SK-N-SH (cell line): ENCODE results near the gene ZNF107.

Experiments
- CHD2 ChIP-seq: fragments of 150-350 bp; IDR thresholded peaks from 2 replicates; pipeline ENCODE4 v1.6.1; 2018; ENCODE audit warnings: low read length; ENCODE audit not compliant: partially characterized antibody
- CTCF ChIP-seq: fragments of 200-600 bp; sonication (generic); IDR thresholded peaks from 2 replicates; pipeline ENCODE4 v1.6.1; 2017; ENCODE audit warnings: antibody characterized with exemption, mild to moderate bottlenecking, moderate library complexity
- EP300 ChIP-seq, 2 experiments: IDR thresholded peaks; 2 replicates each; pipeline versions ENCODE4 v1.4.0 to v1.6.1; 2012; ENCODE audit warnings: borderline replicate concordance in 1 of 2, low read depth in 1 of 2, low read length in 1 of 2
- EZH2phosphoT487 ChIP-seq: fragments of 200-600 bp; sonication (generic); IDR thresholded peaks from 2 replicates; pipeline ENCODE4 v1.6.1; 2017; ENCODE audit warnings: low read depth, mixed run types, mild to moderate bottlenecking, antibody characterized with exemption, moderate library complexity, borderline replicate concordance
- FOSL2 ChIP-seq: IDR thresholded peaks from 2 replicates; pipeline ENCODE4 v1.4.0; 2012; ENCODE audit warnings: low read depth, mild to moderate bottlenecking, moderate library complexity, borderline replicate concordance
- FOXJ3 ChIP-seq: sonication (generic); formaldehyde crosslinking; IDR thresholded peaks from 2 replicates; pipeline ENCODE4 v1.5.1; 2020; ENCODE audit warnings: mild to moderate bottlenecking, missing genetic modification reagents
- IRF3 ChIP-seq: fragments of 150-350 bp; IDR thresholded peaks from 2 replicates; pipeline ENCODE4 v1.6.1; 2016; ENCODE audit warnings: mild to moderate bottlenecking, low read depth, low read length
- NFIC ChIP-seq: IDR thresholded peaks from 2 replicates; pipeline ENCODE4 v1.4.0; 2012; ENCODE audit warnings: borderline replicate concordance
- RCOR1 ChIP-seq: fragments of 150-350 bp; IDR thresholded peaks from 2 replicates; pipeline ENCODE4 v1.6.1; 2017; ENCODE audit warnings: antibody characterized with exemption, low read length
- SMC3 ChIP-seq: IDR thresholded peaks from 2 replicates; pipeline ENCODE4 v1.6.1; 2012; ENCODE audit warnings: low read depth, low read length, improper control_type of control experiment
- TCF12 ChIP-seq: IDR thresholded peaks from 2 replicates; pipeline ENCODE4 v1.4.0; 2012
- USF2 ChIP-seq: fragments of 150-350 bp; IDR thresholded peaks from 2 replicates; pipeline ENCODE4 v1.6.1; 2017; ENCODE audit warnings: antibody characterized with exemption, low read length, low read depth, borderline replicate concordance
- YY1 ChIP-seq: IDR thresholded peaks from 2 replicates; pipeline ENCODE4 v1.4.0; 2012; ENCODE audit warnings: low read depth, mild to moderate bottlenecking

GRCh38 chr7:64651632-64652165 is 14.2 kb upstream of the ZNF107 start:
- TF ChIP-seq FOSL2 (no peak), CTCF (no peak), NFIC (no peak), EZH2phosphoT487 (no peak), TCF12 (no peak), RCOR1 (no peak), USF2 (no peak), YY1 (no peak), EP300 (IDR thresholded peaks at IDR 0.05; ENCODE audit: borderline replicate concordance in 1 of 2, low read depth in 1 of 2, low read length in 1 of 2) (no peak), SMC3 (no peak), CHD2 (no peak), IRF3 (no peak), FOXJ3 (no peak)
